Measurements from ENCODE around the gene CDK1.

CDK1 gene

DNA sequence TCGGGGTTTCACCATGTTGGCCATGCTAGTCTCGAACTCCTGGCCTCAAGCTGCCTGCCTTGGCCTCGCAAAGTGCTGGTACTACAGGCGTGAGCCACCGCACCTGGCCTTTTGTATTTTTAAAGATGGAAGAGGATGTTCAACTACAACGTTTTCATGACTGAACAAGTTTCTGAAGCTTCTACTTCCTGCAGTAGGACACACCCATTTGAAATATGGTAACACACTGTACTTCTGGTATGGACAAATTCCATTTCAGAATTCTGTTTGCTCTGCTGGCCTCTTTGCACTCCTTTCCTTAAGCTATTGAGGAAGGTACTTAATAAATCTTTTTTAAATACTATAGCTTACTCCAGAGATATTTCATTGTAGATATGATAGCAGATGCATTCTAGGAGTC lies 10.9 kb upstream of the CDK1 start:
- no peaks in the 10 kb centered on the region for H3K27me3 ChIP-seq (ENCODE audit: control insufficient read depth in 2 of 2, insufficient read depth in 2 of 2, low read length in 2 of 2)
- H3K27ac ChIP-seq (ENCODE audit: low read depth in 2 of 2, low read length in 2 of 2) = no peak overlapping the region
- no peaks in the 10 kb centered on the region for H3K9me3 ChIP-seq (ENCODE audit: control insufficient read depth in 2 of 2, low read length in 2 of 2)
- H3K36me3 ChIP-seq (ENCODE audit: control insufficient read depth in 2 of 2, insufficient read depth in 2 of 2, low read length in 2 of 2) = no peaks in the 10 kb centered on the region
- no peak overlapping the region for H3K4me3 ChIP-seq (ENCODE audit: low read length in 2 of 2)
- no peak overlapping the region for H3K9ac ChIP-seq (ENCODE audit: low read depth in 1 of 2, low read length in 2 of 2)
- no peaks in the 10 kb centered on the region for H3K4me1 ChIP-seq (ENCODE audit: control insufficient read depth in 2 of 2, insufficient read depth in 2 of 2, low read length in 2 of 2)

DNA sequence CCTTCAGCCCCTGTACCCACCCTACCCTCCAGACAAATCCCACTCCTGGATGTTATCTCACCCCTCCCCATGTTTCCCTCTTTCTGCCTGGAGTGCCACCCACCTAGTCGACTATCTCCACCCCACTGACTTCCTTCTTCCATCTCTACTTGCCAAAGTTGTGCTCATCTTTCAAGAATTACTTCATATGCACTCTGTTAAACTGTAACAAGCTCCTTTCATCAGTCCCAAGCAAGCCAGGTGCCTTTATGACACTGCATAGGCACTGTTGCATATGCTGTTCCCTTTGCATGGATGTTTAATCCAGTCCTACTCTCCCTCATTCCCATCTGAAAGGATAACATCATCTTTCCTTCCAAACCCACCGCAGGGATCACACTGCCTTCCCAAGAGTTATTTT lies 8.9 kb upstream of the CDK1 start:
- Histone ChIP-seq H3K36me3 (ENCODE audit: control insufficient read depth in 2 of 2, insufficient read depth in 2 of 2, low read length in 2 of 2) (no peaks in the 10 kb centered on the region), H3K27me3 (ENCODE audit: control insufficient read depth in 2 of 2, insufficient read depth in 2 of 2, low read length in 2 of 2) (no peaks in the 10 kb centered on the region), H3K9me3 (ENCODE audit: control insufficient read depth in 2 of 2, low read length in 2 of 2) (no peaks in the 10 kb centered on the region), H3K9ac (ENCODE audit: low read depth in 1 of 2, low read length in 2 of 2) (no peak overlapping the region), H3K4me1 (ENCODE audit: control insufficient read depth in 2 of 2, insufficient read depth in 2 of 2, low read length in 2 of 2) (no peaks in the 10 kb centered on the region), H3K4me3 (ENCODE audit: low read length in 2 of 2) (no peak overlapping the region), H3K27ac (ENCODE audit: low read depth in 2 of 2, low read length in 2 of 2) (no peak overlapping the region)

DNA sequence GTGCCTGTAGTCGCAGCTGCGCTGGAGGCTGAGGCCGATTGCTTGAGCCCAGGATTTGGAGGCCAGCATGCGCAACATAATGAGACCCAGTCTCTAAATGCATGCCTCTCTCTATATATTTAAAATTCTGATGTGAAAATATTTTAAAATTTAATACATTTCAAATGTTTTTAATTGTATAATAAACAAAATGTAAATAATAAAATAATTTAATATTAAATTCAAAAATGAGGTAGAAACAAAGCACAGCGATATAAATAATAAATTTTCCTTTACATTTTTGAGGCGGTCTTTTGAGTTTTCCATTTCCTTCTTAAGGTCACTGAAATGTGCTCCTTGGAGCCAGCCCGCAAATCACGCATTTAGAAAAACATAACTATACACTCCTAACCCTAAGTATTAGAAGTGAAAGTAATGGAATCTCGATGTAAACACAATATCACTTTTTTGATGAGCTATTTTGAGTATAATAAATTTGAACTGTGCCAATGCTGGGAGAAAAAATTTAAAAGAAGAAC lies 523 bp upstream of the CDK1 start:
- peak overlapping the region; percentile 48 to 56 for H3K9ac ChIP-seq (ENCODE audit: low read depth in 1 of 2, low read length in 2 of 2)
- no peaks in the 10 kb centered on the region for H3K9me3 ChIP-seq (ENCODE audit: control insufficient read depth in 2 of 2, low read length in 2 of 2)
- H3K36me3 ChIP-seq (ENCODE audit: control insufficient read depth in 2 of 2, insufficient read depth in 2 of 2, low read length in 2 of 2) = no peaks in the 10 kb centered on the region
- no peaks in the 10 kb centered on the region for H3K27me3 ChIP-seq (ENCODE audit: control insufficient read depth in 2 of 2, insufficient read depth in 2 of 2, low read length in 2 of 2)
- peaks cover 0 to 2% of the 10 kb centered on the region in 2 donors for H3K4me1 ChIP-seq (ENCODE audit: control insufficient read depth in 2 of 2, insufficient read depth in 2 of 2, low read length in 2 of 2)
- H3K4me3 ChIP-seq (ENCODE audit: low read length in 2 of 2) = peak overlapping the region; percentile 74 to 79
- no peak overlapping the region for H3K27ac ChIP-seq (ENCODE audit: low read depth in 2 of 2, low read length in 2 of 2)

DNA sequence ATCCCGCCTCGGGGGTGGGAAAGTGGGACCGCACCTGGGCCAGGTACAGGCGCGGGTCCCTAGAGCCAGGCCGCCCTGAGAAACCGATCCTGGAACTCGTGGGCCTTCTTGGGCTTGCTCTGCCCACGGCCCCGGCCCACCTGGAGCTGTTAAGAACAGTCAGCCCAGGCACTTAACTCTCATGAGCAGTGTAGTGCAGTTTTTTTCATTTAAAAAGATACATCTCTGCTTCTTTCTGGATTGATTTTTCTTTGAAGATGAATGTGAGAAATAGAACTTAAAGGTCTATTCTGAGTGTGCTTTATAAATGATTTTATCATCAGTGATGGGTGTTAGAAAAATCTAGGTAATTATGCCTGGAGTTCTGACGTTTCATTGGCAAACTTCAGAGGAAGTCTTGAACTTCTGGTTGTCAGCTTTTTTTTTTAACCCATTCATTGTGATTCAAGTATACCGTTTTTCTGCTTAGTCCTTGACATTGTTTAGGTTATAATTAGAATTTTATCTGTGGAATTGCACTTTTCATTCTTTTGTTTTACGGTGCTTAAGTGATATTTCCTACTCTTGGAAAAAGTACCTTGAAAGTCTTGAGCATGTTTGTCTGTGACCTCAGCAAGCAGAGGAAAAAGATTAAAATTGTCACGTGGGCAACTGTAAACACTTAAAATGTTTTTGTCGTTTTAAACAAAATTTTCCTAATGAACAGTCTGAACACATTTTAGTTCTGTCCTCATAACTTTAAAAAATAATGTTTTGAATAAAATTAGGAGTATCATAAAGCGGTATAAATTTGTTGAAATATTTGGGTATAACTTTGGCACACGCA lies 906 bp downstream of the CDK1 start:
- H3K9me3 ChIP-seq (ENCODE audit: control insufficient read depth in 2 of 2, low read length in 2 of 2) = no peaks in the 10 kb centered on the region
- peak overlapping the region; percentile 9 to 11 for H3K27ac ChIP-seq (ENCODE audit: low read depth in 2 of 2, low read length in 2 of 2)
- H3K36me3 ChIP-seq (ENCODE audit: control insufficient read depth in 2 of 2, insufficient read depth in 2 of 2, low read length in 2 of 2) = no peaks in the 10 kb centered on the region
- peak overlapping the region; percentile 34 to 62 for H3K9ac ChIP-seq (ENCODE audit: low read depth in 1 of 2, low read length in 2 of 2)
- H3K4me3 ChIP-seq (ENCODE audit: low read length in 2 of 2) = peak overlapping the region; percentile 74 to 79
- H3K4me1 ChIP-seq (ENCODE audit: control insufficient read depth in 2 of 2, insufficient read depth in 2 of 2, low read length in 2 of 2) = peaks cover 0 to 2% of the 10 kb centered on the region in 2 donors
- H3K27me3 ChIP-seq (ENCODE audit: control insufficient read depth in 2 of 2, insufficient read depth in 2 of 2, low read length in 2 of 2) = no peaks in the 10 kb centered on the region

DNA sequence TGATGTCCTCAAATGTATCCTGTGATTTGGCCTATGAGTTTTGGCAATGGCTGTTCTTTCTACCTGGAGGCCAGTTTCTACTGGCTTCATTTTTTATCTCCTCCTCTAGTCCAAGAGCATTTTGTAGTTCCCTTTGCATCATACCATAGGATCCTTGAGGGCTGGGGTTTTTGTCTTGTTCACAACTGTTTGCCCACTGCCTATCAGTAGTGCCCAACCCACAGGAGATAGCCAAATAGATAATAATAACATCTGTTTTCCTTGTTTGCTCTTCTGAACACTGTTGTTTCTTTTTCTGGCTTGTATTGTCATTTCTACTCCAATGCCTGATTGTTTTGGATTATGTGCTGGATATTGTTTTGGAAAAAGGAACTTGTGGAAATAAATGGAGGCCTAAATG lies 3.4 kb downstream of the CDK1 start:
- H3K9me3 ChIP-seq (ENCODE audit: control insufficient read depth in 2 of 2, low read length in 2 of 2) = no peaks in the 10 kb centered on the region
- no peaks in the 10 kb centered on the region for H3K27me3 ChIP-seq (ENCODE audit: control insufficient read depth in 2 of 2, insufficient read depth in 2 of 2, low read length in 2 of 2)
- H3K9ac ChIP-seq (ENCODE audit: low read depth in 1 of 2, low read length in 2 of 2) = no peak overlapping the region
- no peak overlapping the region for H3K27ac ChIP-seq (ENCODE audit: low read depth in 2 of 2, low read length in 2 of 2)
- no peaks in the 10 kb centered on the region for H3K36me3 ChIP-seq (ENCODE audit: control insufficient read depth in 2 of 2, insufficient read depth in 2 of 2, low read length in 2 of 2)
- no peak overlapping the region for H3K4me3 ChIP-seq (ENCODE audit: low read length in 2 of 2)
- peaks cover 2 to 3% of the 10 kb centered on the region in 2 donors for H3K4me1 ChIP-seq (ENCODE audit: control insufficient read depth in 2 of 2, insufficient read depth in 2 of 2, low read length in 2 of 2)

DNA sequence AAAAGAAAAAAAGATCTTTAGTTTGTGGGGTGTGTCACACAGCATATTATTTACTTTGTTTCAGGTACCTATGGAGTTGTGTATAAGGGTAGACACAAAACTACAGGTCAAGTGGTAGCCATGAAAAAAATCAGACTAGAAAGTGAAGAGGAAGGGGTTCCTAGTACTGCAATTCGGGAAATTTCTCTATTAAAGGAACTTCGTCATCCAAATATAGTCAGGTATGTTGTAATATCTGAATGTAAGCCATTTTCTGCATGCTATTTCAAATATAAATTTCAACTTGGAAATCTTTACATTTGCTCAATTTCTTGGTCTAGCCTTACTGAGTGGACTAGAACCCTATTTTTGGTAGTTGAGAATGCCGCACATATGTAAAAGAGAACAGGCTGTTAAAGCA lies 6.4 kb downstream of the CDK1 start:
- no peaks in the 10 kb centered on the region for H3K27me3 ChIP-seq (ENCODE audit: control insufficient read depth in 2 of 2, insufficient read depth in 2 of 2, low read length in 2 of 2)
- peaks cover 1 to 3% of the 10 kb centered on the region in 2 donors for H3K4me1 ChIP-seq (ENCODE audit: control insufficient read depth in 2 of 2, insufficient read depth in 2 of 2, low read length in 2 of 2)
- H3K9me3 ChIP-seq (ENCODE audit: control insufficient read depth in 2 of 2, low read length in 2 of 2) = no peaks in the 10 kb centered on the region
- no peak overlapping the region for H3K4me3 ChIP-seq (ENCODE audit: low read length in 2 of 2)
- H3K36me3 ChIP-seq (ENCODE audit: control insufficient read depth in 2 of 2, insufficient read depth in 2 of 2, low read length in 2 of 2) = no peaks in the 10 kb centered on the region
- no peak overlapping the region for H3K9ac ChIP-seq (ENCODE audit: low read depth in 1 of 2, low read length in 2 of 2)
- no peak overlapping the region for H3K27ac ChIP-seq (ENCODE audit: low read depth in 2 of 2, low read length in 2 of 2)

DNA sequence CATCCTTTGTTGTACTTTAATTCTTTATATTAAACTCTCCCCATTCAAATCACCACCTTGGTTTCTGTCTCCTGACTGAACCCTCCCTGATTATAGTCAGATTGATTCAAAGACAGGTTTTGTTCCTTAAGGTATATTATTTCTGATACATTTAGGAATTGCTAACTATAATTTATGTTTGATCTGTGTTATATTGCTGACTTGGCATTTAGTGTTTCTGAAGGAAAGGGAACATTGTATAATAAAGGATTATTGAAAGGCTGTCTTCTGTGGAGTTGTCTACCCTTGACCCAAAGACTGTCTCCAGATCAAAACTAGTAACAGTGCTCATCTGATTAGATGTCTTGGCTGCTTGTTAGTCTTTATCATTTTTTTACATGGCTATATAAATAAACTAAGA lies 10.3 kb downstream of the CDK1 start:
- Histone ChIP-seq H3K9ac (ENCODE audit: low read depth in 1 of 2, low read length in 2 of 2) (no peak overlapping the region), H3K27ac (ENCODE audit: low read depth in 2 of 2, low read length in 2 of 2) (no peak overlapping the region), H3K4me1 (ENCODE audit: control insufficient read depth in 2 of 2, insufficient read depth in 2 of 2, low read length in 2 of 2) (peaks cover 0 to 3% of the 10 kb centered on the region in 2 donors), H3K27me3 (ENCODE audit: control insufficient read depth in 2 of 2, insufficient read depth in 2 of 2, low read length in 2 of 2) (no peaks in the 10 kb centered on the region), H3K36me3 (ENCODE audit: control insufficient read depth in 2 of 2, insufficient read depth in 2 of 2, low read length in 2 of 2) (no peaks in the 10 kb centered on the region), H3K9me3 (ENCODE audit: control insufficient read depth in 2 of 2, low read length in 2 of 2) (no peaks in the 10 kb centered on the region), H3K4me3 (ENCODE audit: low read length in 2 of 2) (no peak overlapping the region)

DNA sequence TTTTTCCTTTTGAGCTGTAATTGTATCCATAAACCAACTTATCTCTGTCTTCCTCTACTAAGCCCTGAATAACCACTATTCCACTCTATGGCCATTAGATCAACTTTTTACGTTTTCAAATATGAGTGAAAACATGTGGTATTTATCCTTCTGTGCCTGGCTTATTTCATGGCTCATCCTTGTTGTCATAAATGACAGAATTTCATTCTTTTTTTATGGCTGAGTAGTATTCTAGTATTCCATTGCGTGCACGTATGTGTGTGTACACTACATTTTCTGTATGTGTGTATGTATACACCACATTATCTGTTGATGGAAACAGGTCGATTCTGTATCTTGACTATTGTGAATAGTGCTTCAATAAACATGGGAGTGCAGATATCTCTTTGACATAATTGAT lies 11.1 kb downstream of the CDK1 start:
- Histone ChIP-seq H3K9me3 (ENCODE audit: control insufficient read depth in 2 of 2, low read length in 2 of 2) (no peaks in the 10 kb centered on the region), H3K9ac (ENCODE audit: low read depth in 1 of 2, low read length in 2 of 2) (no peak overlapping the region), H3K4me3 (ENCODE audit: low read length in 2 of 2) (no peak overlapping the region), H3K4me1 (ENCODE audit: control insufficient read depth in 2 of 2, insufficient read depth in 2 of 2, low read length in 2 of 2) (peaks cover 0 to 3% of the 10 kb centered on the region in 2 donors), H3K27ac (ENCODE audit: low read depth in 2 of 2, low read length in 2 of 2) (no peak overlapping the region), H3K27me3 (ENCODE audit: control insufficient read depth in 2 of 2, insufficient read depth in 2 of 2, low read length in 2 of 2) (no peaks in the 10 kb centered on the region), H3K36me3 (ENCODE audit: control insufficient read depth in 2 of 2, insufficient read depth in 2 of 2, low read length in 2 of 2) (no peaks in the 10 kb centered on the region)

DNA sequence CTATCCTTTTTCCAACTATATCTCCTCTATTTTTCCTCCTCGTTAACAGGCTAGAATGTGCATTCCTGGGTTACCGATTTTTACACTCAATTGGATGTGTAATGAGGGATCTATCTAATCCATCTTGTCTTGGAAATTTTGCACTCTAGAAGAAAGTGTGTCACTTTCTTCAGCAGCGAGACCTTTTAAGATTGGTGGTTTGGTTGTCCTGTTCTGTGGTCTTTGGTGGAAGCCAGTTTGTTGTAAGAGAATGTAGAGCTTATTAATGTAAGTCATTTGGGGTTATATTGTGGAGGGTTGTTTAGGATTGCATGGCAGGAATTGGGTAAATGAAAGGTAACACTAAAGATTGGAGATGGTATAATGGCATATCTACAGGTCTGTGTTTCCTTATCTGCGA lies 16.7 kb downstream of the CDK1 start:
- Histone ChIP-seq H3K4me3 (ENCODE audit: low read length in 2 of 2) (no peak overlapping the region), H3K9ac (ENCODE audit: low read depth in 1 of 2, low read length in 2 of 2) (no peak overlapping the region), H3K27me3 (ENCODE audit: control insufficient read depth in 2 of 2, insufficient read depth in 2 of 2, low read length in 2 of 2) (no peaks in the 10 kb centered on the region), H3K9me3 (ENCODE audit: control insufficient read depth in 2 of 2, low read length in 2 of 2) (no peaks in the 10 kb centered on the region), H3K27ac (ENCODE audit: low read depth in 2 of 2, low read length in 2 of 2) (no peak overlapping the region), H3K36me3 (ENCODE audit: control insufficient read depth in 2 of 2, insufficient read depth in 2 of 2, low read length in 2 of 2) (no peaks in the 10 kb centered on the region), H3K4me1 (ENCODE audit: control insufficient read depth in 2 of 2, insufficient read depth in 2 of 2, low read length in 2 of 2) (no peaks in the 10 kb centered on the region)

DNA sequence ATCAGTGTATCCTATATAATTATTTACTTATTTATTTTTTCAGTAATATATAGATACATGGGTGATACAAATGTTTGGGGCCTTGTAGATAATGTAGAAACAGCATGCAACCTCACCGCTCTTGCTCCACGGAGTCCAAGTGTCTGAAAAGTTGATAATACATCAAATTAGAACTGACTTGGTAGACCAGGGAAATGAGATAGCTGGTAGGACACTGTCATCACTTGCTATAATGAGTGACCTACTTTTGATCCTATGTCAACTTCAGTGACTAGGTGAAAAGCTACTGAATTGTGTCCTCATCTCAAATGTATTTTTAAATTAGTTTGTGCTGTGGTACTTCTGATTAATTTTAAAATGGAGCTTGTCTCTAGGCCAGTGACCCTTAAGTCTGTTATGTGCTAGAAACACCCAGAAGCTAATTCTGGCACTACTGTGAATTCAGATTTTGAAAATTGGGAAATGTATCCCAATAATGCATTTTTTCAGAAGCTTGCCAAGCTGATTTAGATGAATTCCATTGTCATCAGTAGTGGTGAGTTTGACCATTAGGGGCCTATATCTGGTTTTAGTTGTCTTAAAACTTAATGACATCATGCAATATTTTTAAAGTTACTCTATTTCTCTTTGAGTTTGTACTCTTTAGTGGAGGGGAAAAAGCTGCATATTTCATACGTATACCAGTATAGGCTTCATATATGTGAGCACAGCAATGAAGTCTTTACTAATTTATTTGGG lies 17.4 kb downstream of the CDK1 start:
- Histone ChIP-seq H3K4me3 (ENCODE audit: low read length in 2 of 2) (no peak overlapping the region), H3K9ac (ENCODE audit: low read depth in 1 of 2, low read length in 2 of 2) (no peak overlapping the region), H3K4me1 (ENCODE audit: control insufficient read depth in 2 of 2, insufficient read depth in 2 of 2, low read length in 2 of 2) (no peaks in the 10 kb centered on the region), H3K27ac (ENCODE audit: low read depth in 2 of 2, low read length in 2 of 2) (no peak overlapping the region), H3K9me3 (ENCODE audit: control insufficient read depth in 2 of 2, low read length in 2 of 2) (no peaks in the 10 kb centered on the region), H3K36me3 (ENCODE audit: control insufficient read depth in 2 of 2, insufficient read depth in 2 of 2, low read length in 2 of 2) (no peaks in the 10 kb centered on the region), H3K27me3 (ENCODE audit: control insufficient read depth in 2 of 2, insufficient read depth in 2 of 2, low read length in 2 of 2) (no peaks in the 10 kb centered on the region)
